ENCODE measurements around the gene KLK3. TPM values are rescaled to one million over a fixed set of nuclear protein-coding genes. Genes with fewer than 3 reads are reported as not detected.

The KLK3 gene
- total RNA-seq, 1 experiment from 2014 or later: not detected

DNA sequence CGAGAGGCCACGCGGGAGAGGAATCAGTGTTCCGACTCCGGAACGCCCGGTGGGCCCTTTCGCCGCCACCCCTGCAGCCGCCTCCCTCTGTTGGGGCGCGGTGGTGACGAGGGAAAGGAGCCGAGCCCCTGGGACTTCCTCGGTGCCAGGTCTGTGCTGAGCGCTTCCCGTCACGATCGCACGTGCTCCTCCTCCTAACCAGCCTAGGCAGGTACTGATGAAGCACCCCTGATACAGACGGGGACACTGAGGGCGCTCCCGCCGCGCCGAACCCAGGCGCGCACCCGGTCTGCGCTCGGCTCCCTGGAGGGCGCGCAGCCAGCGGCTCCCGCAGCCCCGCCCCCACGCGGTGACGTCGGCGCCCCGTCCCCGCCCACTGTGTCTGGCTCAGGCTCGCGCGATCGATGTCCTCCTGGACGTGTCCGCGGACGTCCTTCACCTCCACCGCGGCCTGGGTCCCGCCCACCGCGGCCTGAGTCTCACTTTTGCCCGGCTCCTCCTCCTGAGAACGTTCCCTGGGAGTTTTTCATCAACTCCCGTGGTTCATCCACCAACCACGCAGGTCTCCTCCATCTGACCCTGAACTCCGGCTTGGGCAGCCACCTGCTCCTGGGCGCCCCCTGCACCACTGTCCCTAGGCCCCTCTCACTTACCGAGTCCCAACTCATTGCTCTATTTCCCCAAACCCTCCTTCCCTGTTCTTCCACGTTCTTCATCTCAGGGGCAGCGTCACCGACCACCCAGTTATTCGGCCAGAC, 18.8 kb upstream of the KLK3 start:
- Mint-ChIP-seq H3K4me1 (ENCODE audit: insufficient read depth, unreplicated experiment) (no peaks in the 10 kb centered on the region), H3K9me3 (ENCODE audit: unreplicated experiment) (peaks cover 8% of the 10 kb centered on the region), H3K27me3 (ENCODE audit: insufficient read depth, unreplicated experiment) (peaks cover 14% of the 10 kb centered on the region), H3K27ac (ENCODE audit: low read depth, unreplicated experiment) (no peak overlapping the region), H3K36me3 (ENCODE audit: insufficient read depth, unreplicated experiment) (no peaks in the 10 kb centered on the region), H3K4me3 (ENCODE audit: unreplicated experiment) (peak overlapping the region; percentile 76)
- intact Hi-C loops (cut with micrococcal nuclease): no loop called here
- CTCF ChIA-PET: interaction anchor here (0.5 to 1.2 kb wide), 3 partner anchors 86 to 493 kb away, joined by 3 to 5 read pairs (median 4); no protein-coding TSS in a partner anchor
- POLR2A ChIA-PET: interaction anchor here (1.0 kb wide), 1 partner anchor 32 kb away, joined by 3 read pairs; no protein-coding TSS in a partner anchor
- TF ChIP-seq, protein P1, sequence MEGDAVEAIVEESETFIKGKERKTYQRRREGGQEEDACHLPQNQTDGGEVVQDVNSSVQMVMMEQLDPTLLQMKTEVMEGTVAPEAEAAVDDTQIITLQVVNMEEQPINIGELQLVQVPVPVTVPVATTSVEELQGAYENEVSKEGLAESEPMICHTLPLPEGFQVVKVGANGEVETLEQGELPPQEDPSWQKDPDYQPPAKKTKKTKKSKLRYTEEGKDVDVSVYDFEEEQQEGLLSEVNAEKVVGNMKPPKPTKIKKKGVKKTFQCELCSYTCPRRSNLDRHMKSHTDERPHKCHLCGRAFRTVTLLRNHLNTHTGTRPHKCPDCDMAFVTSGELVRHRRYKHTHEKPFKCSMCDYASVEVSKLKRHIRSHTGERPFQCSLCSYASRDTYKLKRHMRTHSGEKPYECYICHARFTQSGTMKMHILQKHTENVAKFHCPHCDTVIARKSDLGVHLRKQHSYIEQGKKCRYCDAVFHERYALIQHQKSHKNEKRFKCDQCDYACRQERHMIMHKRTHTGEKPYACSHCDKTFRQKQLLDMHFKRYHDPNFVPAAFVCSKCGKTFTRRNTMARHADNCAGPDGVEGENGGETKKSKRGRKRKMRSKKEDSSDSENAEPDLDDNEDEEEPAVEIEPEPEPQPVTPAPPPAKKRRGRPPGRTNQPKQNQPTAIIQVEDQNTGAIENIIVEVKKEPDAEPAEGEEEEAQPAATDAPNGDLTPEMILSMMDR (IDR thresholded peaks at IDR 0.05; ENCODE audit: unreplicated experiment): no peak
- BruUV-seq (replicated peaks): no TSS peak
- DNase-seq (ENCODE audit: unreplicated experiment): peak; percentile 55

DNA sequence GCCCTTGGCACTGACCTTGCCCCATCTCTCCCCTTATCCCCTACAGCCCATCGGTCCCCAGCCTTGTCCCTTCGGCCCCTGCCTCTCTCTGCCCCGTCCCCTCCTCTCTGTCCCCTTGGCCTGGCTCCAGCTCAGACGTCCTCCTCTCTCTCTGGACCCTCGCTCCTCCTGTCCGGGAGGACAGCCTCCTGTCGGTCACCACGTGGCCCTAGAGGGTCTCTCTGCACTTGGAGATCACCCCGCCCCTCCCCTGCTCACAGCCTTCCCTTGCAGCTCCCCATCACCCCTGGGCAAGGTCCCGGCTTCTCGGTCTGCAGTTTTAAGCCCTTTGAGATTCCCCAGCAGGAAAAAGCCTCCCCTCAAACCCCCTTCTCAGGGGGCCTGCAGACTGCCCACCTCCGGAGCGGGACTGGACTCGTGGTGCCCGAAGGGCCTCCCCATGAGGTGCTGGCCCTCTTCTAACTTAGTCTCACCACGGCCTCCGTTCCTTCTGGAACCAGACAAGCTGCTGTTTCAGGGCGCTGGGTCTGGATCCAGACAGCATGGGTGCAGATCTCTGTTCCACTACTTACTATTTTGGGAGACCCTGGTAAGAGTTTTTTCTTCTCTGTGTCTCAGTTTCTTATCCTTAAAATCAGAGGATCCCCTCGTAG, 18.0 kb upstream of the KLK3 start:
- Mint-ChIP-seq H3K27me3 (ENCODE audit: insufficient read depth, unreplicated experiment) (peaks cover 21% of the 10 kb centered on the region), H3K4me1 (ENCODE audit: insufficient read depth, unreplicated experiment) (no peaks in the 10 kb centered on the region), H3K4me3 (ENCODE audit: unreplicated experiment) (peak overlapping the region; percentile 76), H3K36me3 (ENCODE audit: insufficient read depth, unreplicated experiment) (no peaks in the 10 kb centered on the region), H3K9me3 (ENCODE audit: unreplicated experiment) (peaks cover 14% of the 10 kb centered on the region), H3K27ac (ENCODE audit: low read depth, unreplicated experiment) (no peak overlapping the region)
- intact Hi-C loops (cut with micrococcal nuclease): no loop called here
- BruUV-seq (replicated peaks): no TSS peak
- TF ChIP-seq, protein P1 (IDR thresholded peaks at IDR 0.05; ENCODE audit: unreplicated experiment): no peak
- ChIA-PET POLR2A (interaction anchor here (0.5 kb wide), 1 partner anchor 852 kb away, joined by 3 read pairs; no protein-coding TSS in a partner anchor), CTCF (interaction anchor here (0.7 to 1.2 kb wide), 3 partner anchors 85 to 184 kb away, joined by 4 to 5 read pairs (median 4); no protein-coding TSS in a partner anchor)
- DNase-seq (ENCODE audit: unreplicated experiment): no peak

DNA sequence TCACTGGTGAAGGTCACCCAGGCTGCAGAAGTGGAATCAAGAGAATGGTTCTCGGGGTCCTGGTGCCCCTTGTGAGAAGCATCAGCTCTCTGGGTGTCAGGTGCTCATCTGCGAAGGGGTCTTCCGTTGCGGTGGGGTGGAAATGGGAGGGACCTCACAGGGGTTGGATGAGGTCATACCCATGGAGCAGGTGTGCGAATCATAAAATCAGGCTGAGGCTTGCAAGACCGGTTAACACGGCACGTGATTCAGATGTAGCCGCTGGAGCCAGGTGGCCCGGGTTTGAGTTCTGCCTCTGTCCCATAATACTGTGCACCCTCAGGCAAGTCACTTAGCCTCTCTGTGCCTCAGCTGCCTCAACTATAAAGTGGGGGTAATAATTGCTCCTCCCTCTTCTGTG, 17.4 kb upstream of the KLK3 start:
- Mint-ChIP-seq H3K9me3 (ENCODE audit: unreplicated experiment) (peaks cover 14% of the 10 kb centered on the region), H3K27ac (ENCODE audit: low read depth, unreplicated experiment) (no peak overlapping the region), H3K4me1 (ENCODE audit: insufficient read depth, unreplicated experiment) (no peaks in the 10 kb centered on the region), H3K27me3 (ENCODE audit: insufficient read depth, unreplicated experiment) (peaks cover 24% of the 10 kb centered on the region), H3K36me3 (ENCODE audit: insufficient read depth, unreplicated experiment) (no peaks in the 10 kb centered on the region), H3K4me3 (ENCODE audit: unreplicated experiment) (no peak overlapping the region)
- ChIA-PET CTCF (interaction anchor here (0.7 to 1.2 kb wide), 2 partner anchors 85 to 184 kb away, joined by 4 to 5 read pairs; no protein-coding TSS in a partner anchor), POLR2A (no interaction called here)
- intact Hi-C loops (cut with micrococcal nuclease): no loop called here
- TF ChIP-seq, protein P1 (IDR thresholded peaks at IDR 0.05; ENCODE audit: unreplicated experiment): no peak
- BruUV-seq (replicated peaks): no TSS peak
- no peak for DNase-seq (ENCODE audit: unreplicated experiment)

DNA sequence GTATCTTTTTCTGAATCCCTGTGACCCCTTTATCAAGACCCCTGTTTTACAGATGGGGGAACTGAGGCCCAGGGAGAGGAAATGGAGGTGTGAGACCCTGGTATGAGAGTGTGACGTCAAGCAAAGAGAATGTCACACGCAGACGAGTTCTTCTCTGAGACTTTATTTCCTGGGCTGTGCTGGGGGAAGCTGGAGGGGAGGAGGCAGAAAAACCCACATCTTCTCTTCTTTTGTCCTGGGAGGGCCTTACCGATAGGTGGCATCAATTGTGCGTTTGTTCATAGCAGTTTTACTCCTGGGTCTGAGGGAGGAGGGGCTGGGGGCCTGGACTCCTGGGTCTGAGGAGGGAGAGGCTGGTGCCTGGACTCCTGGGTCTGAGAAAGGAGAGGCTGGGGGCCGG, 16.5 kb upstream of the KLK3 start:
- no peak for DNase-seq (ENCODE audit: unreplicated experiment)
- H3K27ac Mint-ChIP-seq (ENCODE audit: low read depth, unreplicated experiment): no peak overlapping the region
- no peaks in the 10 kb centered on the region for H3K4me1 Mint-ChIP-seq (ENCODE audit: insufficient read depth, unreplicated experiment)
- POLR2A ChIA-PET: no interaction called here
- no peak overlapping the region for H3K4me3 Mint-ChIP-seq (ENCODE audit: unreplicated experiment)
- TF ChIP-seq, protein P1 (IDR thresholded peaks at IDR 0.05; ENCODE audit: unreplicated experiment): peak; percentile 11
- no peaks in the 10 kb centered on the region for H3K36me3 Mint-ChIP-seq (ENCODE audit: insufficient read depth, unreplicated experiment)
- no TSS peak for BruUV-seq (replicated peaks)
- H3K9me3 Mint-ChIP-seq (ENCODE audit: unreplicated experiment): peaks cover 7% of the 10 kb centered on the region
- CTCF ChIA-PET: no interaction called here
- intact Hi-C loops (cut with micrococcal nuclease): no loop called here
- H3K27me3 Mint-ChIP-seq (ENCODE audit: insufficient read depth, unreplicated experiment): peaks cover 21% of the 10 kb centered on the region
